B cell (primary cell): ENCODE measurements around the gene KRTAP5-1. TPM values are rescaled to one million over a fixed set of nuclear protein-coding genes. Genes with fewer than 3 reads are reported as not detected.

Source experiments
- ATAC-seq: fragments of 200-7000 bp; cut with Tn5 transposase; one replicate; pipeline ENCODE4 v1.10.0; 2021; ENCODE audit warnings: low read depth, mild to moderate bottlenecking, moderate number of reproducible peaks, moderate library complexity
- CTCF ChIA-PET: fragments of 350-600 bp; sonication (Branson Sonifier 250); formaldehyde crosslinking; loops from one replicate; lab custom pipeline; 2021; ENCODE audit warnings: antibody characterized with exemption, inconsistent platforms; lab: Charles Lee
- POLR2A ChIA-PET: fragments of 350-600 bp; sonication (Branson Sonifier 250); formaldehyde crosslinking; loops from one replicate; lab custom pipeline; 2021; ENCODE audit warnings: antibody characterized with exemption; lab: Charles Lee
- DNase-seq: peaks from one replicate; pipeline ENCODE4 v3.0.0; 2013
- H2AFZ ChIP-seq: 2 replicates; pipeline ENCODE4 v1.6.1; 2012; ENCODE audit warnings: mild to moderate bottlenecking, low read depth, low read length; ENCODE audit not compliant: insufficient read depth, poor library complexity, severe bottlenecking
- H3K27ac ChIP-seq, 2 donors: 1 replicate in 1 of 2; 2 replicates in 1 of 2; pipeline ENCODE4 v1.5.1; 2012 to 2013; ENCODE audit warnings: low read length in 2 of 2, mild to moderate bottlenecking in 2 of 2, moderate library complexity in 1 of 2
- H3K27me3 ChIP-seq, 4 experiments: fragments of 200-600 bp in 1 of 4; sonication (generic) in 1 of 4; replicated peaks in 1 of 4; 1 replicate in 2 of 4; 2 replicates in 2 of 4; pipeline versions ENCODE4 v1.6.1 to v1.7.0; 2013 to 2016; ENCODE audit warnings: low read length in 3 of 4, mild to moderate bottlenecking in 2 of 4, mixed read lengths in 1 of 4, moderate library complexity in 1 of 4; ENCODE audit not compliant: insufficient read depth in 4 of 4, control insufficient read depth in 3 of 4; ENCODE audit errors: control extremely low read depth in 1 of 4
- H3K36me3 ChIP-seq, 2 experiments: replicated peaks in 1 of 2; 1 replicate in 1 of 2; 2 replicates in 1 of 2; pipeline versions ENCODE4 v1.6.1 to v1.7.1; 2013; ENCODE audit warnings: low read length in 1 of 2; ENCODE audit not compliant: insufficient read depth in 2 of 2, control insufficient read depth in 1 of 2; ENCODE audit errors: control extremely low read depth in 1 of 2, extremely low read depth in 1 of 2
- H3K4me1 ChIP-seq, 2 donors: fragments of 200-600 bp in 1 of 2; sonication (generic) in 1 of 2; 1 replicate in 1 of 2; 2 replicates in 1 of 2; pipeline versions ENCODE4 v1.5.1 to v1.6.1; 2013 to 2017; ENCODE audit warnings: low read length in 2 of 2; ENCODE audit not compliant: control insufficient read depth in 2 of 2, insufficient read depth in 2 of 2
- H3K4me2 ChIP-seq: replicated peaks from 2 replicates; pipeline ENCODE3; 2012; ENCODE audit warnings: mild to moderate bottlenecking, low read depth, low read length; ENCODE audit not compliant: poor library complexity, severe bottlenecking
- H3K4me3 ChIP-seq, 5 experiments: fragments of 200-600 bp in 1 of 5; sonication (generic) in 1 of 5; 1 replicate in 3 of 5; 2 replicates in 2 of 5; pipeline versions ENCODE4 v1.5.1 to v1.7.0; 2011 to 2016; ENCODE audit warnings: low read length in 4 of 5, mild to moderate bottlenecking in 4 of 5, low read depth in 2 of 5, control low read depth in 1 of 5, moderate library complexity in 1 of 5; ENCODE audit not compliant: insufficient read depth in 1 of 5; ENCODE audit errors: control extremely low read depth in 1 of 5, extremely low read depth in 1 of 5
- H3K79me2 ChIP-seq: fragments of 200-600 bp; sonication (generic); one replicate; pipeline ENCODE4 v1.6.0; 2016; ENCODE audit warnings: low read length; ENCODE audit not compliant: control insufficient read depth, insufficient read depth
- H3K9ac ChIP-seq: fragments of 200-600 bp; sonication (generic); 2 replicates; pipeline ENCODE4 v1.6.1; 2017; ENCODE audit warnings: mild to moderate bottlenecking, low read length, moderate library complexity
- H3K9me3 ChIP-seq, 3 donors: one replicate each; pipeline versions ENCODE4 v1.6.1 to v1.7.1; 2013; ENCODE audit warnings: low read length in 2 of 3; ENCODE audit not compliant: control insufficient read depth in 2 of 3, insufficient read depth in 1 of 3; ENCODE audit errors: control extremely low read depth in 1 of 3
- H4K20me1 ChIP-seq: 2 replicates; pipeline ENCODE4 v1.6.0; 2012; ENCODE audit warnings: mild to moderate bottlenecking, low read length; ENCODE audit not compliant: insufficient read depth, control insufficient read depth, poor library complexity, severe bottlenecking
- H3K27ac Mint-ChIP-seq: one replicate; pipeline ENCODE4 v1.8.0; 2021; ENCODE audit warnings: mixed read lengths
- H3K27me3 Mint-ChIP-seq: one replicate; pipeline ENCODE4 v1.8.0; 2021; ENCODE audit warnings: mixed read lengths
- H3K4me1 Mint-ChIP-seq: one replicate; pipeline ENCODE4 v1.8.0; 2021; ENCODE audit warnings: mixed read lengths
- H3K4me3 Mint-ChIP-seq: one replicate; pipeline ENCODE4 v1.8.0; 2021; ENCODE audit warnings: mixed read lengths
- H3K9me3 Mint-ChIP-seq: one replicate; pipeline ENCODE4 v1.8.0; 2022; ENCODE audit warnings: mixed read lengths; ENCODE audit not compliant: insufficient read depth
- CTCF ChIP-seq: fragments of 200-600 bp; IDR thresholded peaks from one replicate; pipeline ENCODE4 v1.8.0; 2022; ENCODE audit warnings: antibody characterized with exemption, mild to moderate bottlenecking
- EZH2 ChIP-seq: IDR thresholded peaks from 2 replicates; pipeline ENCODE4 v1.6.1; 2012; ENCODE audit warnings: borderline replicate concordance, low read depth, mild to moderate bottlenecking, moderate library complexity, low read length; ENCODE audit not compliant: insufficient read depth, poor library complexity, severe bottlenecking
- WGBS: methylation state at CpG from one replicate; pipeline ENCODE4 v1.1.5; 2013; ENCODE audit warnings: missing lambda C conversion rate; ENCODE audit not compliant: insufficient coverage; 5-methylcytosine and 5-hydroxymethylcytosine counted together
- intact Hi-C: fragments of 100-400 bp; cut with micrococcal nuclease; formaldehyde crosslinking; loops from one replicate; pipeline ENCODE4 v1.10.0; 2022
- polyA plus RNA-seq: library from polyadenylated mRNA; depleted of rRNA; stranded (reverse); fragments of >200 nt; gene quantifications from 2 replicates; pipeline ENCODE4 v1.2.3, GENCODE V29; 2012
- total RNA-seq, 2 donors: library from RNA; stranded (reverse); fragments of 120-200 nt in 1 of 2; gene quantifications; 1 replicate in 1 of 2; 2 replicates in 1 of 2; pipeline versions ENCODE4 v1.2.3 to v1.2.4, GENCODE V29; 2013 to 2022

KRTAP5-1 gene
- total and polyA plus RNA-seq, 2 donors (not counting 1 experiment from before 2014, with no cell fraction given) = not detected

- no peak overlapping the region for H3K27ac ChIP-seq
- H3K27me3 ChIP-seq = peaks cover 0 to 59% (median 17%) of the 10 kb centered on the region in 4 experiments
- CTCF ChIA-PET = interaction anchor here (0.9 to 2.7 kb wide), 15 partner anchors 8 to 606 kb away, joined by 3 to 60 read pairs (median 4); partner anchors contain the start of gene KRTAP5-5
- H4K20me1 ChIP-seq = peaks cover 8% of the 10 kb centered on the region
- Mint-ChIP-seq H3K4me3 (peak overlapping the region; percentile 59), H3K27ac (no peak overlapping the region), H3K27me3 (peaks cover 12% of the 10 kb centered on the region), H3K9me3 (no peaks in the 10 kb centered on the region), H3K4me1 (peaks cover 16% of the 10 kb centered on the region)
- 21% methylated on average over 18 of the region's 18 CpGs for WGBS
- ATAC-seq = no peak
- peak overlapping the region; percentile 58 for H2AFZ ChIP-seq
- H3K9me3 ChIP-seq = peaks cover 0 to 10% (median 0%) of the 10 kb centered on the region in 3 donors
- no peak overlapping the region for H3K9ac ChIP-seq
- no peak overlapping the region for H3K4me3 ChIP-seq
- POLR2A ChIA-PET = interaction anchor here (0.6 to 2.2 kb wide), 2 partner anchors 8 to 28 kb away, joined by 3 to 9 read pairs; no protein-coding TSS in a partner anchor
- no peaks in the 10 kb centered on the region for H3K36me3 ChIP-seq
- intact Hi-C loops = loop anchor here (1.0 kb wide), 1 partner anchor 28 kb away; no protein-coding TSS in a partner anchor
- DNase-seq = no peak
- TF ChIP-seq CTCF (no peak), EZH2 (no peak)
- peak overlapping the region; percentile 95 for H3K4me2 ChIP-seq
- peaks cover 23 to 27% of the 10 kb centered on the region in 2 donors for H3K4me1 ChIP-seq
- no peaks in the 10 kb centered on the region for H3K79me2 ChIP-seq
Measured at GRCh38 chr11:1546077-1546535, 39.0 kb downstream of the KRTAP5-1 start.

- peaks cover 0 to 61% (median 17%) of the 10 kb centered on the region in 4 experiments for H3K27me3 ChIP-seq
- ChIA-PET CTCF (interaction anchor here (1.5 to 2.7 kb wide), 2 partner anchors 18 to 29 kb away, joined by 4 to 60 read pairs; no protein-coding TSS in a partner anchor), POLR2A (no interaction called here)
- H3K4me1 Mint-ChIP-seq = peaks cover 16% of the 10 kb centered on the region
- no peak overlapping the region for H3K9ac ChIP-seq
- intact Hi-C loops = no loop called here
- no peaks in the 10 kb centered on the region for H3K9me3 Mint-ChIP-seq
- H3K36me3 ChIP-seq = no peaks in the 10 kb centered on the region
- no peak overlapping the region for H3K27ac ChIP-seq
- H3K4me2 ChIP-seq = no peak overlapping the region
- no peak overlapping the region for H3K4me3 ChIP-seq
- H4K20me1 ChIP-seq = peaks cover 8% of the 10 kb centered on the region
- H2AFZ ChIP-seq = no peak overlapping the region
- no peak overlapping the region for H3K27ac Mint-ChIP-seq
- TF ChIP-seq EZH2 (no peak), CTCF (no peak)
- 90% methylated on average over 3 of the region's 5 CpGs for WGBS
- no peak overlapping the region for H3K4me3 Mint-ChIP-seq
- H3K9me3 ChIP-seq = peaks cover 0 to 10% (median 0%) of the 10 kb centered on the region in 3 donors
- H3K79me2 ChIP-seq = no peaks in the 10 kb centered on the region
- peaks cover 12% of the 10 kb centered on the region for H3K27me3 Mint-ChIP-seq
- ATAC-seq (no peak), DNase-seq (no peak)
- H3K4me1 ChIP-seq = peaks cover 23 to 27% of the 10 kb centered on the region in 2 donors
Measured at GRCh38 chr11:1545432-1545831, 39.7 kb downstream of the KRTAP5-1 start.
